PC-9 (cell line): ENCODE measurements around the gene PARP3. TPM values are rescaled to one million over a fixed set of nuclear protein-coding genes. Genes with fewer than 3 reads are reported as not detected.

Source experiments
- BruUV-seq: library from RNA; stranded (reverse); fragments of 400-500 nt; replicated peaks from 2 replicates; lab custom pipeline; 2021; lab: Mats Ljungman, UMichigan
- CTCF ChIA-PET: fragments of 300-600 bp; sonication (Branson Sonifier 250); formaldehyde crosslinking; loops from one replicate; lab custom pipeline; 2022; ENCODE audit warnings: antibody characterized with exemption; lab: Charles Lee
- POLR2A ChIA-PET: fragments of 300-600 bp; sonication (Branson Sonifier 250); formaldehyde crosslinking; loops from one replicate; lab custom pipeline; 2022; ENCODE audit warnings: antibody characterized with exemption; ENCODE audit not compliant: unreplicated experiment; lab: Charles Lee
- DNase-seq, 2 experiments: peaks; one replicate each; pipeline versions ENCODE4 v3.0.0 to v3.0.0-alpha.2; 2015 to 2022; ENCODE audit warnings: mixed read lengths in 1 of 2
- H2AFZ ChIP-seq: fragments of 200-600 bp; sonication (generic); 2 replicates; pipeline ENCODE4 v1.8.1; 2017; ENCODE audit warnings: antibody characterized with exemption
- H3F3A ChIP-seq: fragments of 200-600 bp; sonication (generic); 2 replicates; pipeline ENCODE4 v1.8.1; 2017; ENCODE audit warnings: antibody characterized with exemption, mild to moderate bottlenecking, low read depth; ENCODE audit not compliant: insufficient read depth
- H3K27ac ChIP-seq: fragments of 200-600 bp; sonication (generic); 2 replicates; pipeline ENCODE4 v1.6.1; 2016; ENCODE audit warnings: mixed run types
- H3K27me3 ChIP-seq: fragments of 200-600 bp; sonication (generic); 2 replicates; pipeline ENCODE4 v1.6.1; 2016; ENCODE audit warnings: low read depth, mixed run types; ENCODE audit not compliant: insufficient read depth
- H3K36me3 ChIP-seq: fragments of 200-600 bp; sonication (generic); 2 replicates; pipeline ENCODE4 v1.6.1; 2016; ENCODE audit warnings: low read depth, mixed run types
- H3K4me1 ChIP-seq: fragments of 200-600 bp; sonication (generic); replicated peaks from 2 replicates; pipeline ENCODE4 v1.6.1; 2016; ENCODE audit warnings: mixed run types; ENCODE audit not compliant: insufficient read depth
- H3K4me2 ChIP-seq: fragments of 200-600 bp; sonication (generic); 2 replicates; pipeline ENCODE4 v1.6.1; 2017; ENCODE audit warnings: mixed run types
- H3K4me3 ChIP-seq: fragments of 200-600 bp; sonication (generic); 2 replicates; pipeline ENCODE4 v1.6.1; 2016; ENCODE audit warnings: mixed run types
- H3K79me2 ChIP-seq: fragments of 200-600 bp; sonication (generic); 2 replicates; pipeline ENCODE4 v1.6.1; 2017; ENCODE audit warnings: low read depth, mixed run types
- H3K9me2 ChIP-seq: fragments of 200-600 bp; sonication (generic); 2 replicates; pipeline ENCODE4 v1.8.1; 2017; ENCODE audit warnings: mild to moderate bottlenecking; ENCODE audit not compliant: insufficient read depth
- H3K9me3 ChIP-seq: fragments of 200-600 bp; sonication (generic); 2 replicates; pipeline ENCODE4 v1.8.1; 2016; ENCODE audit warnings: low read depth; ENCODE audit not compliant: insufficient read depth
- H4K20me1 ChIP-seq: fragments of 200-600 bp; sonication (generic); 2 replicates; pipeline ENCODE4 v1.8.1; 2017; ENCODE audit not compliant: insufficient read depth
- CTCF ChIP-seq: fragments of 200-600 bp; sonication (generic); conservative IDR thresholded peaks from 2 replicates; pipeline ENCODE4 v1.6.1; 2017; ENCODE audit warnings: mixed run types, antibody characterized with exemption, mild to moderate bottlenecking, moderate library complexity
- EZH2 ChIP-seq: fragments of 200-600 bp; sonication (generic); IDR thresholded peaks from 2 replicates; pipeline ENCODE4 v1.8.0; 2017; ENCODE audit warnings: antibody characterized with exemption, low read depth
- intact Hi-C: fragments of 100-400 bp; cut with micrococcal nuclease; formaldehyde crosslinking; loops from one replicate; pipeline ENCODE4 v1.10.0; 2022; ENCODE audit not compliant: unreplicated experiment
- total RNA-seq: library from RNA; stranded (reverse); gene quantifications from 2 replicates; pipeline ENCODE4 v1.2.3, GENCODE V29; 2021

PARP3 gene
- total RNA-seq, 1 experiment from 2014 or later = 24.4 TPM

- no peaks in the 10 kb centered on the region for H4K20me1 ChIP-seq
These were observed 4.6 kb downstream of the PARP3 start for GRCh38 chr3:51946796-51947195.

GRCh38 chr3:51947215-51947900 is 5.2 kb downstream of the PARP3 start:
- no peaks in the 10 kb centered on the region for H3K79me2 ChIP-seq
- no peak overlapping the region for H3K27ac ChIP-seq
- no peaks in the 10 kb centered on the region for H3K9me3 ChIP-seq
- ChIA-PET POLR2A (interaction anchor here (0.6 kb wide), 1 partner anchor 448 kb away, joined by 3 read pairs; the partner anchor contains the start of gene DCAF1), CTCF (no interaction called here)
- H3K9me2 ChIP-seq = no peaks in the 10 kb centered on the region
- H3K4me2 ChIP-seq = no peak overlapping the region
- no peak overlapping the region for H2AFZ ChIP-seq
- no peak for TF ChIP-seq EZH2
- no peak for TF ChIP-seq CTCF
- H4K20me1 ChIP-seq = no peaks in the 10 kb centered on the region
- intact Hi-C loops = no loop called here
- no TSS peak for BruUV-seq
- no peaks in the 10 kb centered on the region for H3K27me3 ChIP-seq
- peaks cover 7% of the 10 kb centered on the region; the same call in 1 of the 2 replicates for H3K4me1 ChIP-seq
- no peaks in the 10 kb centered on the region; the same call in 1 of the 2 replicates for H3F3A ChIP-seq
- no peak for DNase-seq
- no peak overlapping the region for H3K4me3 ChIP-seq
- no peaks in the 10 kb centered on the region for H3K36me3 ChIP-seq

More at GRCh38 chr3:51946796-51947195, 4.6 kb downstream of the PARP3 start:
- H3K4me1 ChIP-seq = peaks cover 7% of the 10 kb centered on the region; the same call in 1 of the 2 replicates
- BruUV-seq = no TSS peak
- H3F3A ChIP-seq = no peaks in the 10 kb centered on the region; the same call in 1 of the 2 replicates
- no peak overlapping the region for H3K4me3 ChIP-seq
- TF ChIP-seq CTCF = no peak
- no peak for TF ChIP-seq EZH2
- no peaks in the 10 kb centered on the region for H3K9me3 ChIP-seq
- intact Hi-C loops = no loop called here
- H3K79me2 ChIP-seq = no peaks in the 10 kb centered on the region
- H3K9me2 ChIP-seq = no peaks in the 10 kb centered on the region
- POLR2A ChIA-PET = no interaction called here
- CTCF ChIA-PET = no interaction called here
- no peak overlapping the region for H3K27ac ChIP-seq
- H3K36me3 ChIP-seq = no peaks in the 10 kb centered on the region
- no peak overlapping the region for H3K4me2 ChIP-seq
- no peaks in the 10 kb centered on the region for H3K27me3 ChIP-seq
- no peak overlapping the region for H2AFZ ChIP-seq
- no peak for DNase-seq

- no peak overlapping the region for H2AFZ ChIP-seq
- no peak overlapping the region for H3K4me3 ChIP-seq
- no peaks in the 10 kb centered on the region for H3K79me2 ChIP-seq
- intact Hi-C loops = no loop called here
- no peaks in the 10 kb centered on the region for H3K9me2 ChIP-seq
- H3K27me3 ChIP-seq = no peaks in the 10 kb centered on the region
- no peak for DNase-seq
- peaks cover 4% of the 10 kb centered on the region; the same call in 1 of the 2 replicates for H3K4me1 ChIP-seq
- no TSS peak for BruUV-seq
- H3K9me3 ChIP-seq = no peaks in the 10 kb centered on the region
- ChIA-PET POLR2A (interaction anchor here (0.6 kb wide), 1 partner anchor 448 kb away, joined by 3 read pairs; the partner anchor contains the start of gene DCAF1), CTCF (no interaction called here)
- H3K27ac ChIP-seq = no peak overlapping the region
- H3F3A ChIP-seq = no peaks in the 10 kb centered on the region
- H3K36me3 ChIP-seq = no peaks in the 10 kb centered on the region
- H3K4me2 ChIP-seq = no peak overlapping the region
- TF ChIP-seq CTCF (no peak), EZH2 (no peak)
- no peaks in the 10 kb centered on the region for H4K20me1 ChIP-seq
These were observed 5.9 kb downstream of the PARP3 start for GRCh38 chr3:51948016-51948580.
